Lung (tissue), 16 donors: Measurements from ENCODE around the gene IDH3A. TPM values are rescaled to one million over a fixed set of nuclear protein-coding genes. Genes with fewer than 3 reads are reported as not detected.
A peak's percentile ranks its signal among the peaks of the same experiment; 100 is the strongest.

ENCODE experiments used
- ATAC-seq: fragments of 200-7000 bp; cut with Tn5 transposase; one replicate; pipeline ENCODE4 v1.9.1; 2020; ENCODE audit warnings: moderate number of reproducible peaks; ENCODE audit not compliant: insufficient read depth, low FRiP score
- DNase-seq, 3 donors: peaks; one replicate each; pipeline ENCODE4 v3.0.0-alpha.2; 2013 to 2017
- H3K27ac ChIP-seq, 2 donors: one replicate each; pipeline ENCODE4 v1.5.1; 2013; ENCODE audit warnings: mild to moderate bottlenecking in 2 of 2, moderate library complexity in 2 of 2, control low read depth in 1 of 2, inconsistent platforms in 1 of 2, low read depth in 1 of 2, low read length in 1 of 2
- H3K27me3 ChIP-seq, 3 donors: one replicate each; pipeline ENCODE4 v1.5.1; 2013; ENCODE audit warnings: low read length in 2 of 3; ENCODE audit not compliant: control insufficient read depth in 3 of 3, insufficient read depth in 3 of 3
- H3K36me3 ChIP-seq, 4 donors: one replicate each; pipeline ENCODE4 v1.5.1; 2013; ENCODE audit warnings: low read length in 4 of 4, mild to moderate bottlenecking in 1 of 4, moderate library complexity in 1 of 4; ENCODE audit not compliant: control insufficient read depth in 4 of 4, insufficient read depth in 4 of 4
- H3K4me1 ChIP-seq, 5 donors: one replicate each; pipeline ENCODE4 v1.5.1; 2013; ENCODE audit warnings: low read length in 5 of 5, mild to moderate bottlenecking in 2 of 5, moderate library complexity in 1 of 5; ENCODE audit not compliant: control insufficient read depth in 5 of 5, insufficient read depth in 5 of 5
- H3K4me3 ChIP-seq: one replicate; pipeline ENCODE4 v1.5.1; 2013; ENCODE audit warnings: mild to moderate bottlenecking, control low read depth, moderate library complexity
- H3K9ac ChIP-seq, 2 donors: one replicate each; pipeline ENCODE4 v1.5.1; 2013; ENCODE audit warnings: low read length in 2 of 2, control low read depth in 1 of 2; ENCODE audit not compliant: insufficient read depth in 1 of 2
- H3K9me3 ChIP-seq, 4 donors: one replicate each; pipeline ENCODE4 v1.5.1; 2013; ENCODE audit warnings: low read length in 3 of 4, mild to moderate bottlenecking in 1 of 4, moderate library complexity in 1 of 4; ENCODE audit not compliant: control insufficient read depth in 4 of 4, insufficient read depth in 3 of 4
- WGBS, 2 donors: extraction: QIAGEN DNeasy Blood & Tissue Kit; methylation state at CpG; one replicate each; pipeline ENCODE4 v1.1.7; 2013; 5-methylcytosine and 5-hydroxymethylcytosine counted together
- long read RNA-seq, 5 donors: transcript quantifications; one replicate each; lab custom pipeline, GENCODE V29; 2026
- polyA plus RNA-seq, 2 donors: library from polyadenylated mRNA; stranded (reverse); fragments of 200-250 nt; gene quantifications; one replicate each; pipeline ENCODE4 v1.2.1, GENCODE V29; 2013
- total RNA-seq, 2 donors: library from RNA; depleted of rRNA in 1 of 2; stranded (reverse); fragments of >200 nt in 1 of 2; gene quantifications; one replicate each; pipeline ENCODE4 v1.2.1, GENCODE V29; 2014 to 2021
- TF ChIP-seq, protein P1 (sequence below): IDR thresholded peaks from 2 replicates; pipeline ENCODE4 v1.5.1; 2012; ENCODE audit warnings: mild to moderate bottlenecking; ENCODE audit errors: control extremely low read depth, extremely low read depth
- donor health status: control.
- donor health status: control.
- donor health status: Bipolar disorder and iron deficiency.
- donor health status: healthy.
- donor health status: DM: yes; HTN: yes; CAD: no.

Gene IDH3A
- total RNA-seq (10 to 100 TPM; 55.0 to 83.2 TPM), polyA plus RNA-seq (10 to 100 TPM; 28.6 to 36.0 TPM)
- long read RNA-seq, donor 1, full-length matches to known transcripts: 7 of 7 reads
- long read RNA-seq, donor 1, partial matches to known transcripts: 0 of 7 reads
- long read RNA-seq, donor 1, other reads (novel, unspliced or antisense): 0 of 7 reads
- long read RNA-seq, donor 2, full-length matches to known transcripts: 4 of 4 reads
- long read RNA-seq, donor 2, partial matches to known transcripts: 0 of 4 reads
- long read RNA-seq, donor 2, other reads (novel, unspliced or antisense): 0 of 4 reads
- long read RNA-seq, donor 3, full-length matches to known transcripts: 8 of 8 reads
- long read RNA-seq, donor 3, partial matches to known transcripts: 0 of 8 reads
- long read RNA-seq, donor 3, other reads (novel, unspliced or antisense): 0 of 8 reads
- long read RNA-seq, donor 4, full-length matches to known transcripts: 5 of 5 reads
- long read RNA-seq, donor 4, partial matches to known transcripts: 0 of 5 reads
- long read RNA-seq, donor 4, other reads (novel, unspliced or antisense): 0 of 5 reads
- long read RNA-seq, donor 5, full-length matches to known transcripts: 6 of 6 reads
- long read RNA-seq, donor 5, partial matches to known transcripts: 0 of 6 reads
- long read RNA-seq, donor 5, other reads (novel, unspliced or antisense): 0 of 6 reads

DNA sequence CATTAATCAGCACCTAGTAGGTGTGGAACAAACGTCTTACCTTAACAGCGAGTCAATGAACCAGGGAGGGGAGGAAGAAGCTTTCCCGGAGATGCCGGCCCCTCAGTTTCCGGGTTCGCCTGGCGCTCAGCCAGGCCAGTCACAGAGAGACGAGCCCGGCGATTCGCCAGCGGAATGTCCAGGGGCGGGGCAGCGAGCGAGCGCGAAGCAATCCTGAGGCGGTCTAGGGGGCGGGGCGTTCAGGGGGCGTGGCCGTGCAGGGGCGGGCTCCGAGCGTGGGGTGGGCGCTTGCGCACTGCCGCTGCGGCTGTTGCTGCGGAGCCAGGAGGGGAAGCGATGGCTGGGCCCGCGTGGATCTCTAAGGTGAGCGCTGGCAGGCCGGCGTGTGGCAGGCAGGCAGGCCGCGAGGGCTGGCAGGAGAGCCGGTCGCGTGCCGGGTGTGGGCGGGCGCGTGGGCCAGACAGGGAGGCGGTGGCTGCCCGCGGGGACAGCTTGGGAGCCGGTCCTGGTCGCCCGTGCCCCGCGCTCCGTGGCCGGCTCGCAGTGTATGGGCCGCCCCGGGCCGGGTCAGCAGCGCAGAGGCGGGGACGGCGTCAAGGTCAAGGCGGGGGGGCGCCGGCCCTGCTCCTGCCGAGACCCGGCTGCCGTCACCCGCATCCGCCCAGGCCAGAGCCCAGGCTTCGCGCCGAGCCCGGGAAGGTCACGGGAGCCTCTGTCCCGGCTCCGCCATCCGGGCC is at the start of gene IDH3A:
Gene IDH3A (plus strand): TSS at position 295 of the 737 bp plus-strand sequence. CDS start 42 bp downstream, at position 337.
- ATAC-seq (peak; percentile 100), DNase-seq (peak; percentile 98 to 99 (median 99))
- Histone ChIP-seq H3K9ac (peak within 1 kb of the TSS in 1 of 2 donors; percentile 75), H3K4me3 (peak within 1 kb of the TSS; percentile 69), H3K27ac (peak within 1 kb of the TSS; percentile 89 to 95), H3K4me1 (peaks cover 0 to 15% (median 5%) of the 10 kb centered on the region in 5 donors), H3K9me3 (no peaks in the 10 kb centered on the region), H3K27me3 (no peaks in the 10 kb centered on the region), H3K36me3 (no peaks in the 10 kb centered on the region)
- WGBS, 2 donors: 0% methylated on average over 61 to 79 of the region's 79 CpGs
- TF ChIP-seq, protein P1, sequence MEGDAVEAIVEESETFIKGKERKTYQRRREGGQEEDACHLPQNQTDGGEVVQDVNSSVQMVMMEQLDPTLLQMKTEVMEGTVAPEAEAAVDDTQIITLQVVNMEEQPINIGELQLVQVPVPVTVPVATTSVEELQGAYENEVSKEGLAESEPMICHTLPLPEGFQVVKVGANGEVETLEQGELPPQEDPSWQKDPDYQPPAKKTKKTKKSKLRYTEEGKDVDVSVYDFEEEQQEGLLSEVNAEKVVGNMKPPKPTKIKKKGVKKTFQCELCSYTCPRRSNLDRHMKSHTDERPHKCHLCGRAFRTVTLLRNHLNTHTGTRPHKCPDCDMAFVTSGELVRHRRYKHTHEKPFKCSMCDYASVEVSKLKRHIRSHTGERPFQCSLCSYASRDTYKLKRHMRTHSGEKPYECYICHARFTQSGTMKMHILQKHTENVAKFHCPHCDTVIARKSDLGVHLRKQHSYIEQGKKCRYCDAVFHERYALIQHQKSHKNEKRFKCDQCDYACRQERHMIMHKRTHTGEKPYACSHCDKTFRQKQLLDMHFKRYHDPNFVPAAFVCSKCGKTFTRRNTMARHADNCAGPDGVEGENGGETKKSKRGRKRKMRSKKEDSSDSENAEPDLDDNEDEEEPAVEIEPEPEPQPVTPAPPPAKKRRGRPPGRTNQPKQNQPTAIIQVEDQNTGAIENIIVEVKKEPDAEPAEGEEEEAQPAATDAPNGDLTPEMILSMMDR: no peak

DNA sequence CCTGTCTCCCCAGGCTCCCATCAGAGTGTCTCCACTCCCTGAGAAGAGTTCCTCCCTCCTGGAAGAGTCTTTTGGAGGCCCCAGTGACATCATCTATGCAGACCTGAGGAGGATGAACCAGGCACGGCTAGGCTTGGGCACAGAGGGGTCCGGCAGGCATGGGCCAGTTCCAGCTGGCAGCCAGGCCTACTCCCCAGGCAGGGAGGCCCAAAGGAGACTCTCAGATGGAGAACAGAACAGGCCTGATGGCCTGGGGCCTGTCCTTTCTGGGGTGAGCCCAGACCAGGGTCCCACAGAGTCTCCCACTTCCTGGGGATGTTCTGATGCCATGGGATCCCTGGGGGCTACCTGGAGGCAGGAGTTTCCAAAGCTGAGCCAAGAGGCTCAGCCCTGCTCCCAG is 48.3 kb upstream of the IDH3A start:
- no peak for DNase-seq

DNA sequence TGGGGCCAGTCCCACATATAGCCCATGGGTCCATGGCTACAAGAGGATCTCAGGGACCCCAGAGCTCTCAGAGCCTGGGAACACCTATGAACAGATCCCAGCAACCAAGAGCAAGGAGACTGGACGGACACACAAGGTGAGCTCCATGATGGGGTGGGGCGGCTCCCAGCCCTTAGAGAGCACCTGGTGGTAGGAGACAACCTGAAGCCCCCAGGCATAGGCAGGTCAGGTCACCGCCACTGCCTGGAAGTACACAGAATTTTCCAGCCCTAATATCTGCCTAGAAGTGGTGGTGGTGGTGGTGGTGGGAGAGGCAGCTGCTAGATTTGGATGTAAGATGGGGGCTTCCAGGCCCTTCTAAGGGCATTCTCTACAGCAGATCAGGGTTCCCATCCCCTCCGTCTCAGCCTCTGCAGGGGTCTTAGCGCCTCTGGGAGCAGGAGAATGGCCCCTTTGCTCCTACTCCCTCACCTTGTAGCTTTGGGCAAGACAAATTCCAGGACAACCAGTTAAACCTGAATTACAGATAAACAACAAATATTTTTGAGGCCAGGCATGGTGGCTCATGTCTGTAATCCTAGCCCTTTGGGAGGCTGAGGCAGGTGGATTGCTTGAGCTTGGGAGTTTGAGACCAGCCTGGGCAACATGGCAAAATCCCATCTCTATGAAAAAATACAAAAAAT is 47.6 kb upstream of the IDH3A start:
- H3K4me3 ChIP-seq: no peak overlapping the region
- ATAC-seq (no peak), DNase-seq (no peak)
- no peaks in the 10 kb centered on the region for H3K27me3 ChIP-seq
- H3K27ac ChIP-seq: no peak overlapping the region
- H3K36me3 ChIP-seq: no peaks in the 10 kb centered on the region
- peaks cover 0 to 6% (median 4%) of the 10 kb centered on the region in 5 donors for H3K4me1 ChIP-seq
- 96 to 99% methylated on average over 5 of the region's 5 CpGs for WGBS, 2 donors
- H3K9me3 ChIP-seq: no peaks in the 10 kb centered on the region
- no peak overlapping the region for H3K9ac ChIP-seq
- TF ChIP-seq, protein P1: no peak

More for the DNA sequence above, 48.3 kb upstream of the IDH3A start:
- Histone ChIP-seq H3K27me3 (no peaks in the 10 kb centered on the region), H3K36me3 (no peaks in the 10 kb centered on the region), H3K4me3 (no peak overlapping the region), H3K27ac (no peak overlapping the region), H3K4me1 (peaks cover 0 to 6% (median 4%) of the 10 kb centered on the region in 5 donors), H3K9ac (no peak overlapping the region), H3K9me3 (no peaks in the 10 kb centered on the region)
- WGBS, 2 donors: 96 to 100% methylated on average over 2 of the region's 2 CpGs
- TF ChIP-seq, protein P1: no peak
- ATAC-seq: no peak
